Measurements from ENCODE around the gene CHCHD10. TPM values are rescaled to one million over a fixed set of nuclear protein-coding genes. Genes with fewer than 3 reads are reported as not detected.

The CHCHD10 gene
- total and polyA plus RNA-seq, 2 donors (not counting 1 experiment from before 2014, with no cell fraction given) = 54.0 to 124 TPM

DNA sequence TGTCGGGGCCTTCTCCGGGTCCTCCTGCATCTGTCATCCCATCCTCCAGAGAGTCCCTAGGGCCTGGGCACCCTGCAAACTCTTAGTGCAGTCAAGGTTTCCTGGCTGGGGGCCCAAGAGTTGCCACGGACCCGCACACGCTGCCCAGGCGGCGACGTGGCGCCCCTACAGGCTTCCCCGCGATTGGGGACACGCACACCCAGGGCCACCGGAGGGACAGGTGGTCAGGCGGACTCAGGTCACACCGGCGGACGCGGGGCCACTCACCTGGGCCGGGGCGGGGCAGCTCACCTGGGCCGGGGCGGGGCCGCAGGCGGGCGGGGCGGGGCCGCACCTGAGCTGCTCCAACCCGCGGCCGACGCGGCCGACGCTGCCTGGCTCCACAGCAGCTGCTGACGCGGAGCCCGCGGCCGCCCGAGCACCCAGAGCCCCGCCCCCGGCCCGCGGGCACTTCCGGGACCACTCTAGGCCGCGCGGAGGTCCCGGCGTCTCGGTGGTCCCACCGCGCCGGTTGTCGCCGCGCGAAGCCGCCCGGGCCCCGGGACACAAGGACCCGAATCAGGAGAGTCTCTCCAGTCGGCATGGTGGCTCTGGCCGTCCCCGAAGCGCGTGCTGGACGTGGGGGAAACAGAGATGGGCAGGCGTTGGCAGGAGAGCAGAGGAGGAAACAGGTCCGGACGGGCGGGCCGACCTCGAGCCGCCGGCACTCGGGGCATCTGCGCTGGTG, 16.9 kb downstream of the CHCHD10 start, which contains the start of gene ZNF70:
ZNF70 (minus strand) TSS at position 399 of the 727 bp plus-strand sequence. CDS start 5,972 bp downstream, outside the sequence.
- DNase-seq (peak; percentile 92), ATAC-seq (ENCODE audit: low read depth) (peak; percentile 56)
- Histone ChIP-seq H3K9ac (ENCODE audit: low read length) (peak within 1 kb of the TSS; percentile 89), H3K9me3 (ENCODE audit: control extremely low read depth in 1 of 3, control insufficient read depth in 2 of 3, insufficient read depth in 1 of 3, low read length in 2 of 3) (peaks cover 0 to under 1% (median 0%) of the 10 kb centered on the region in 3 donors), H4K20me1 (ENCODE audit: control insufficient read depth, insufficient read depth, low read length, poor library complexity, severe bottlenecking) (no peaks in the 10 kb centered on the region), H3K4me1 (ENCODE audit: control insufficient read depth in 2 of 2, insufficient read depth in 2 of 2, low read length in 2 of 2) (peaks cover 24 to 53% of the 10 kb centered on the region in 2 donors), H3K27ac (ENCODE audit: low read length in 2 of 2) (peak within 1 kb of the TSS; percentile 85 to 98), H3K4me2 (replicated peaks; ENCODE audit: low read depth, low read length, poor library complexity, severe bottlenecking) (peak within 1 kb of the TSS; percentile 97), H3K27me3 (replicated peaks in 1 of 4; ENCODE audit: control extremely low read depth in 1 of 4, control insufficient read depth in 3 of 4, insufficient read depth in 4 of 4, low read length in 3 of 4) (no peaks in the 10 kb centered on the region), H3K79me2 (ENCODE audit: control insufficient read depth, insufficient read depth, low read length) (peaks cover 39% of the 10 kb centered on the region), H3K4me3 (ENCODE audit: control extremely low read depth in 1 of 5, extremely low read depth in 1 of 5, insufficient read depth in 1 of 5, low read depth in 2 of 5, low read length in 4 of 5) (peak within 1 kb of the TSS; percentile 6 to 88 (median 83)), H2AFZ (ENCODE audit: insufficient read depth, low read depth, low read length, poor library complexity, severe bottlenecking) (peak within 1 kb of the TSS; percentile 88), H3K36me3 (replicated peaks in 1 of 2; ENCODE audit: control extremely low read depth in 1 of 2, control insufficient read depth in 1 of 2, extremely low read depth in 1 of 2, insufficient read depth in 2 of 2, low read length in 1 of 2) (peaks cover 0 to 2% of the 10 kb centered on the region in 2 experiments)
- intact Hi-C loops (cut with micrococcal nuclease) = loop anchor here (1.0 kb wide), 1 partner anchor 34 kb away; no protein-coding TSS in a partner anchor
- ChIA-PET POLR2A (interaction anchor here (0.6 to 8.1 kb wide), 13 partner anchors 16 to 260 kb away, joined by 3 to 174 read pairs (median 12); partner anchors contain the start of genes C22orf15, CHCHD10, DERL3 and MIF), CTCF (interaction anchor here (0.9 to 13.0 kb wide), 7 partner anchors 13 to 123 kb away, joined by 3 to 188 read pairs (median 4); partner anchors contain the start of genes C22orf15, CHCHD10 and MMP11)
- Mint-ChIP-seq H3K27me3 (no peaks in the 10 kb centered on the region), H3K9me3 (ENCODE audit: insufficient read depth) (no peaks in the 10 kb centered on the region), H3K4me3 (peak within 1 kb of the TSS; percentile 93), H3K27ac (peak within 1 kb of the TSS; percentile 99), H3K4me1 (peaks cover 55% of the 10 kb centered on the region)
- WGBS (ENCODE audit: insufficient coverage) = under 1% methylated on average over 78 of the region's 78 CpGs
- no peak for TF ChIP-seq EZH2 (IDR thresholded peaks at IDR 0.05; ENCODE audit: borderline replicate concordance, insufficient read depth, low read depth, low read length, poor library complexity, severe bottlenecking)
- TF ChIP-seq, protein P1, sequence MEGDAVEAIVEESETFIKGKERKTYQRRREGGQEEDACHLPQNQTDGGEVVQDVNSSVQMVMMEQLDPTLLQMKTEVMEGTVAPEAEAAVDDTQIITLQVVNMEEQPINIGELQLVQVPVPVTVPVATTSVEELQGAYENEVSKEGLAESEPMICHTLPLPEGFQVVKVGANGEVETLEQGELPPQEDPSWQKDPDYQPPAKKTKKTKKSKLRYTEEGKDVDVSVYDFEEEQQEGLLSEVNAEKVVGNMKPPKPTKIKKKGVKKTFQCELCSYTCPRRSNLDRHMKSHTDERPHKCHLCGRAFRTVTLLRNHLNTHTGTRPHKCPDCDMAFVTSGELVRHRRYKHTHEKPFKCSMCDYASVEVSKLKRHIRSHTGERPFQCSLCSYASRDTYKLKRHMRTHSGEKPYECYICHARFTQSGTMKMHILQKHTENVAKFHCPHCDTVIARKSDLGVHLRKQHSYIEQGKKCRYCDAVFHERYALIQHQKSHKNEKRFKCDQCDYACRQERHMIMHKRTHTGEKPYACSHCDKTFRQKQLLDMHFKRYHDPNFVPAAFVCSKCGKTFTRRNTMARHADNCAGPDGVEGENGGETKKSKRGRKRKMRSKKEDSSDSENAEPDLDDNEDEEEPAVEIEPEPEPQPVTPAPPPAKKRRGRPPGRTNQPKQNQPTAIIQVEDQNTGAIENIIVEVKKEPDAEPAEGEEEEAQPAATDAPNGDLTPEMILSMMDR (IDR thresholded peaks at IDR 0.05) = no peak
